ENCODE measurements around the gene LNX2.

Gene LNX2

GRCh38 chr13:27508802-27509201 is 111.5 kb downstream of the LNX2 start:
- DNase-seq (ENCODE audit: low spot score) = no peak
- TF ChIP-seq CTCF (IDR thresholded peaks at IDR 0.05; ENCODE audit: extremely low read depth, missing control alignments) = no peak

GRCh38 chr13:27505792-27506191 is 114.5 kb downstream of the LNX2 start:
- TF ChIP-seq CTCF (IDR thresholded peaks at IDR 0.05; ENCODE audit: extremely low read depth, missing control alignments) = no peak
- no peak for DNase-seq (ENCODE audit: low spot score)

GRCh38 chr13:27504868-27505194 is 115.5 kb downstream of the LNX2 start:
- no peak for TF ChIP-seq CTCF (IDR thresholded peaks at IDR 0.05; ENCODE audit: extremely low read depth, missing control alignments)
- DNase-seq (ENCODE audit: low spot score) = no peak

GRCh38 chr13:27504128-27504867 is 116.0 kb downstream of the LNX2 start:
- TF ChIP-seq CTCF (IDR thresholded peaks at IDR 0.05; ENCODE audit: extremely low read depth, missing control alignments) = no peak
- no peak for DNase-seq (ENCODE audit: low spot score)

GRCh38 chr13:27500806-27501534 is 119.4 kb downstream of the LNX2 start:
- no peak for DNase-seq (ENCODE audit: low spot score)
- no peak for TF ChIP-seq CTCF (IDR thresholded peaks at IDR 0.05; ENCODE audit: extremely low read depth, missing control alignments)

GRCh38 chr13:27497563-27498230 is 122.6 kb downstream of the LNX2 start:
- no peak for DNase-seq (ENCODE audit: low spot score)
- no peak for TF ChIP-seq CTCF (IDR thresholded peaks at IDR 0.05; ENCODE audit: extremely low read depth, missing control alignments)
